Activated CD4-positive, alpha-beta memory T cell treated with anti-CD3 and anti-CD28 coated beads, Interleukin-2, amount 10 ng/mL, durations not matched to agents 7 days and 5 days (primary cell): ENCODE measurements around the gene RNF130. TPM values are rescaled to one million over a fixed set of nuclear protein-coding genes. Genes with fewer than 3 reads are reported as not detected.

ENCODE experiments used
- CTCF ChIA-PET: fragments of 350-600 bp; sonication (Branson Sonifier 250); formaldehyde crosslinking; loops from one replicate; lab custom pipeline; 2021; ENCODE audit warnings: antibody characterized with exemption, inconsistent platforms; lab: Charles Lee
- POLR2A ChIA-PET: fragments of 350-600 bp; sonication (Branson Sonifier 250); formaldehyde crosslinking; loops from one replicate; lab custom pipeline; 2021; ENCODE audit warnings: antibody characterized with exemption; lab: Charles Lee
- DNase-seq: peaks from one replicate; pipeline ENCODE4 v3.0.0-alpha.2; 2020
- H3K27ac Mint-ChIP-seq: one replicate; pipeline ENCODE4 v1.8.0; 2021; ENCODE audit warnings: mild to moderate bottlenecking, mixed read lengths
- H3K27me3 Mint-ChIP-seq: one replicate; pipeline ENCODE4 v1.8.0; 2021; ENCODE audit warnings: mixed read lengths
- H3K36me3 Mint-ChIP-seq: one replicate; pipeline ENCODE4 v1.8.0; 2021; ENCODE audit warnings: low read depth, mixed read lengths
- H3K4me1 Mint-ChIP-seq: one replicate; pipeline ENCODE4 v1.8.0; 2021; ENCODE audit warnings: mixed read lengths
- H3K4me3 Mint-ChIP-seq: one replicate; pipeline ENCODE4 v1.8.0; 2021; ENCODE audit warnings: mild to moderate bottlenecking, mixed read lengths
- H3K9me3 Mint-ChIP-seq: one replicate; pipeline ENCODE4 v1.8.0; 2021; ENCODE audit warnings: mixed read lengths
- total RNA-seq, 2 experiments: library from RNA; stranded (reverse); gene quantifications; one replicate each; pipeline ENCODE4 v1.2.3, GENCODE V29; 2021

Gene RNF130
- total RNA-seq, 2 experiments from 2014 or later, result 2.9 to 3.4 TPM

- H3K36me3 Mint-ChIP-seq, result no peaks in the 10 kb centered on the region
- CTCF ChIA-PET, result no interaction called here
- H3K4me3 Mint-ChIP-seq, result no peak overlapping the region
Measured at GRCh38 chr5:180050121-180050940, 21.2 kb downstream of the RNF130 start.

GRCh38 chr5:180049185-180049548 lies 22.4 kb downstream of the RNF130 start:
- Mint-ChIP-seq H3K4me1 (no peaks in the 10 kb centered on the region), H3K9me3 (no peaks in the 10 kb centered on the region), H3K27ac (no peak overlapping the region), H3K27me3 (no peaks in the 10 kb centered on the region), H3K36me3 (no peaks in the 10 kb centered on the region), H3K4me3 (no peak overlapping the region)
- no peak for DNase-seq
- POLR2A ChIA-PET, result no interaction called here
- CTCF ChIA-PET, result interaction anchor here (0.6 kb wide), 1 partner anchor 34 kb away, joined by 3 read pairs; no protein-coding TSS in a partner anchor

More at GRCh38 chr5:180050121-180050940, 21.2 kb downstream of the RNF130 start:
- Mint-ChIP-seq H3K9me3 (no peaks in the 10 kb centered on the region), H3K27me3 (no peaks in the 10 kb centered on the region), H3K4me1 (no peaks in the 10 kb centered on the region), H3K27ac (no peak overlapping the region)
- DNase-seq, result no peak
- POLR2A ChIA-PET, result no interaction called here

- no peak overlapping the region for H3K27ac Mint-ChIP-seq
- no peak for DNase-seq
- CTCF ChIA-PET, result no interaction called here
- no peaks in the 10 kb centered on the region for H3K27me3 Mint-ChIP-seq
- no peaks in the 10 kb centered on the region for H3K4me1 Mint-ChIP-seq
- H3K36me3 Mint-ChIP-seq, result no peaks in the 10 kb centered on the region
- POLR2A ChIA-PET, result no interaction called here
- no peaks in the 10 kb centered on the region for H3K9me3 Mint-ChIP-seq
- H3K4me3 Mint-ChIP-seq, result no peak overlapping the region
Measured at GRCh38 chr5:180047667-180048066, 23.9 kb downstream of the RNF130 start.

DNA sequence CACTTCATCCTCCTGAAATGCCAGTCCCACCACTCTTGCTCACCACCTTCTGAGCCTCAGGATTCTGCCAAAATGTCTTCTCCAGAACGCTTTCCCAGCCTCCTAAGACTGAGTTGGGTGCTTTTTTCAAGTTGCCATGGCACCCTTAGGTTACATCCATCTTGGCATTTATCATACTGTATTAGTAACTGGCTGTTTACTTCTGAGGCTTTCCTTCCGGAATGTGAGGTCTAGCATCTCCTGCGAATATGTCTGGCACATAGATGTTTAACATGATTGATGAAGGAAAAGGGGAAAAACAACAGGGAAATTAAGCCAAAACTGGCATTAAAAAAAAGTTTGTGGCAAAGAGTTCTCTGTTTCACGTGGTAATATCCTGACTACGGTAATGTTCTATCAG lies 24.9 kb downstream of the RNF130 start:
- no peak overlapping the region for H3K4me3 Mint-ChIP-seq
- no peak overlapping the region for H3K27ac Mint-ChIP-seq
- H3K9me3 Mint-ChIP-seq, result no peaks in the 10 kb centered on the region
- H3K36me3 Mint-ChIP-seq, result no peaks in the 10 kb centered on the region
- H3K4me1 Mint-ChIP-seq, result no peaks in the 10 kb centered on the region
- CTCF ChIA-PET, result no interaction called here
- no peak for DNase-seq
- POLR2A ChIA-PET, result no interaction called here
- H3K27me3 Mint-ChIP-seq, result no peaks in the 10 kb centered on the region

GRCh38 chr5:180045889-180046499 lies 25.6 kb downstream of the RNF130 start:
- H3K4me3 Mint-ChIP-seq, result no peak overlapping the region
- ChIA-PET CTCF (no interaction called here), POLR2A (no interaction called here)
- DNase-seq, result no peak
- H3K36me3 Mint-ChIP-seq, result no peaks in the 10 kb centered on the region
- no peaks in the 10 kb centered on the region for H3K4me1 Mint-ChIP-seq
- no peak overlapping the region for H3K27ac Mint-ChIP-seq
- no peaks in the 10 kb centered on the region for H3K27me3 Mint-ChIP-seq
- H3K9me3 Mint-ChIP-seq, result no peaks in the 10 kb centered on the region

DNA sequence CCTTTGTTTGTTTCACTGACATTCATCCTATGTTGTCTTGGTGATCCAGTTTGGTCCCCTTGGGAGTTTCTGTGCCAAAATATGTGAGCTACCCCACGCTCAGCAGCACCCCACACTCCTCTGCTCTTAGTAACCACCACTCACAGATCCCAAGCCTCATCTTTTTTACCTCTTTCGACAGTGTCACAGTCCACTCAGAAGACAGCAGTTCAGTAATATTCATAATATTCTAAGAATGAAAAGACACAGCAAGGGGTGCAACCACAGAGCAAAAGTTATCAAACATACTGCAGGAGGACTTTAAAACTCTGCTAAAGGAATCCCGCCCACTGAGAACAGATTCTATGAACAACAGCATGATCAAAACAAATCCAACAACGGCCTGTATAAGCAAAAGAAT lies 28.2 kb downstream of the RNF130 start:
- no peaks in the 10 kb centered on the region for H3K4me1 Mint-ChIP-seq
- no peaks in the 10 kb centered on the region for H3K27me3 Mint-ChIP-seq
- no peaks in the 10 kb centered on the region for H3K9me3 Mint-ChIP-seq
- DNase-seq, result no peak
- POLR2A ChIA-PET, result no interaction called here
- no peaks in the 10 kb centered on the region for H3K36me3 Mint-ChIP-seq
- CTCF ChIA-PET, result no interaction called here
- H3K4me3 Mint-ChIP-seq, result no peak overlapping the region
- no peak overlapping the region for H3K27ac Mint-ChIP-seq

DNA sequence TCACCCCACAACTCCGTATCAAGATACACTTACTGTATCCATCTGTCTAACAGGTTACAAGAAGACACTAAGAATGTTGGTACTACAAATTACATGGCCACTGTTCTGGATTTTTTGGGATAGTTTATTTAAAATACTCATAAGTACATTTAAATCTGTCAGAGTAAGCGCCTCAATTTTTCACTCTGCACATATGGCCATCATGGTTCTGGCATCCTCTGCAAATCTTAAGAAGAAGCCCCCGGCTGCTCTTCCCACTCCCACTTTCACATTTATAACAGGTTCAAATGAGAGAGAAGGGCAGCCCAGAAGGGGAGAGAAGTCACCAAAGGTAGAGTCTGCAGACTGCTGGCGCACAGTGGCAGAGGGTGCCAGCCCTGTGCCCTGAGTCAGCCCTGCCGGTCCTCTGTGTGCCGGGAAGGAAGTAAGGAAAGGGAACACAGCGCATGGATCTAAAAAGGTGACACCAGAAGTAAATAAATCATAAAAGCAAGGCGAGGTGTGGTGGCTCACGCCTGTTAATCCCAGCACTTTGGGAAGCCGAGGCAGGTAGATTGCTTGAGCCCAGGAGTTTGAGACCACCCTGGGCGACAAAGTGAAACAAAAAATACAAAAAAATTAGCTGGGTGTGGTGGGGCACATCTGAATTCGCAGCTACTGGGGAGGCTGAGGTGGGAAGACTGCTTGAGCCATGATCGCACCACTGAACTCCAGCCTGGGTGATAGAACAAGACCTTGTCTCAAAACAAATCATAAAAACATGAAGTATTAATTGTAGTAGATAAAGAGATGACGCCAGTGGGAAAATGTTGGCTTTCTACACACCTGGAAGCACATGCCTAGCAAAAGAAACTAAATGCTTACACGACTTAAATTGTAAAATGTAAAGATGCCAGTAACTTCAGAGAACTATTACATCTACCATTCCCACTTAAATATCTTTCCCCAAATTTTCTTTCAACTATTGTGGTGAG lies 30.0 kb downstream of the RNF130 start:
- Mint-ChIP-seq H3K36me3 (no peaks in the 10 kb centered on the region), H3K27ac (no peak overlapping the region), H3K27me3 (no peaks in the 10 kb centered on the region), H3K9me3 (no peaks in the 10 kb centered on the region), H3K4me3 (no peak overlapping the region), H3K4me1 (no peaks in the 10 kb centered on the region)
- CTCF ChIA-PET, result no interaction called here
- no peak for DNase-seq
- POLR2A ChIA-PET, result no interaction called here

DNA sequence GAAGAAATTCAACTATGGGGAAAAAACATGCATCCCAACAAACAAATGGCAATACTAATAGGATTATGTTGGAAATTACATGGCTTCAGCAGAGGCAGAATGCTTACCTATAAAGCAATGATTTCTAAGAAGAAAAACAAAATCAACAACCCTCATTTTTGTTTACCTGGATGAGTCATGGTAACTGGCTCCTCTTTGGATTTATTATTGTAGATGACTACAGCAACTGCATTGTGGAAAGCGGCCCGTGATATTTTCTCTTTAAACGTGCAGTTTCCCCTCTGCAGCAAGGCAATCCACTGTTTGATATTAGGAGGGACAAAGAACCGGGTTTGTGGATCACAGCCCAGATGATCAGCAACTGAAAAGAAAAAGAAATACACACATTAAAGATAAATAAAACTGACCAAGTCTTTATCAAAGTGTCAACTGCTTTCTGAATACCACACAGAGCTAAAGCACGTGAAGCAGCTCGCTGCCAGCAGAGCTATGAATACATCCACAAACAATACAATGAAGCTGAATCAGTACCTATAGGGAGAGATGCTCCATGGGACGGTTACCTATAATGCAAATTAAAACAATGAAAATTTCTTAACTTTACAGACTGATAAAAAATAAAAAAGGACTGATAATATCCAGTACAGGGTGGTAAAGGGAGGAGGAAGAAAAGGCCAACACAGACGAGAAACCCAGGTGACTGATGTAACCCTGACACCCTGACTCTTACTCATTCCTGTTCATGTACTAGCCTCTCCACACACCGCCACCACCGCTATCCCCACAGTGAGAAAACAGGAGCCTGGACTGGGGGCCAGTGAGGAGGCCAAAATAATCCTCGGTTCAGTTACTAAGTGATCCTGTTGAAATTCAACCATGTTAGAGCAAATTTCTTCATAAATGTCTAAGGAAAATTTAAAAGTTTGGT lies 31.0 kb downstream of the RNF130 start:
- no peaks in the 10 kb centered on the region for H3K27me3 Mint-ChIP-seq
- ChIA-PET POLR2A (no interaction called here), CTCF (no interaction called here)

DNA sequence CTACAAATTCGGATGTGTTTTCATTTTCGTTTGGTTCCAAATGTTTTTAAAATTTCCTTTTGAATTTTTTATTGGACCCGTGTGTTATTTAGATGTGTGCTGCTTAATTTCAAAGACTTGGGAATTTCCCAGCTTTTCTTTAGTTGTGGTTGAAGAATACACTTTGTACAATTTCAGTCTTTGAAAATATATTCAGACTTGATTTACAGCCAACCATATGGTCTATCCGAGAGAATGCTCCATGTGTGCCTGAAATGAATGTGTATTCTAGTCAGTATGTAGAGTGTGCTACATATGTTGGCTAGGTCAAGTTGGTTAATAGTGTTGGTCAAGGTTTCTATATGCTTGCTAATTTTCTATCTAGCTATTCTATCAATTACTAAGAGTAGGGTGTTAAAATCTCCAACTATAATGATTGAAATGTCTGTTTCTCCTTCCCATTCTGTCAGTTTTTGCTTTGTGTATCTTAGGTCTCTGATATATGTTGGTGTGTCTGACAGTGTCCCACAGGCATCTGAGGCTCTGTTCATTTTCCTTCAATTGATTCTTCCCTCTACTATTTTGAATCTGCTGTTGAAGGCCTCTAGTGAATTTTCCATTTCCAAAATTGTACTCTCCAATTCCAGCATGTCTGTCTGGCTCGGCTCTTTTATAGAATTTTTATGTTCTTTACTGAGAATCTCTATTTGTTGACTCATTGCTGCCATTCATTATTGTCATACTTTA lies 36.2 kb downstream of the RNF130 start:
- Mint-ChIP-seq H3K27me3 (no peaks in the 10 kb centered on the region), H3K27ac (no peak overlapping the region)

More for the DNA sequence above, 31.0 kb downstream of the RNF130 start:
- Mint-ChIP-seq H3K4me1 (no peaks in the 10 kb centered on the region), H3K4me3 (no peak overlapping the region), H3K9me3 (peaks cover 6% of the 10 kb centered on the region), H3K36me3 (peaks cover 6% of the 10 kb centered on the region), H3K27ac (no peak overlapping the region)
- DNase-seq, result no peak

GRCh38 chr5:180034564-180034963 lies 37.0 kb downstream of the RNF130 start:
- peaks cover 8% of the 10 kb centered on the region for H3K36me3 Mint-ChIP-seq
- H3K4me1 Mint-ChIP-seq, result no peaks in the 10 kb centered on the region
- ChIA-PET CTCF (no interaction called here), POLR2A (no interaction called here)
- no peaks in the 10 kb centered on the region for H3K27me3 Mint-ChIP-seq
- H3K9me3 Mint-ChIP-seq, result peaks cover 10% of the 10 kb centered on the region
- H3K4me3 Mint-ChIP-seq, result no peak overlapping the region
- DNase-seq, result no peak
- H3K27ac Mint-ChIP-seq, result no peak overlapping the region

More for the DNA sequence above, 36.2 kb downstream of the RNF130 start:
- CTCF ChIA-PET, result no interaction called here
- Mint-ChIP-seq H3K4me1 (no peaks in the 10 kb centered on the region), H3K36me3 (peaks cover 8% of the 10 kb centered on the region), H3K9me3 (peaks cover 10% of the 10 kb centered on the region), H3K4me3 (no peak overlapping the region)
- POLR2A ChIA-PET, result no interaction called here
- DNase-seq, result no peak

DNA sequence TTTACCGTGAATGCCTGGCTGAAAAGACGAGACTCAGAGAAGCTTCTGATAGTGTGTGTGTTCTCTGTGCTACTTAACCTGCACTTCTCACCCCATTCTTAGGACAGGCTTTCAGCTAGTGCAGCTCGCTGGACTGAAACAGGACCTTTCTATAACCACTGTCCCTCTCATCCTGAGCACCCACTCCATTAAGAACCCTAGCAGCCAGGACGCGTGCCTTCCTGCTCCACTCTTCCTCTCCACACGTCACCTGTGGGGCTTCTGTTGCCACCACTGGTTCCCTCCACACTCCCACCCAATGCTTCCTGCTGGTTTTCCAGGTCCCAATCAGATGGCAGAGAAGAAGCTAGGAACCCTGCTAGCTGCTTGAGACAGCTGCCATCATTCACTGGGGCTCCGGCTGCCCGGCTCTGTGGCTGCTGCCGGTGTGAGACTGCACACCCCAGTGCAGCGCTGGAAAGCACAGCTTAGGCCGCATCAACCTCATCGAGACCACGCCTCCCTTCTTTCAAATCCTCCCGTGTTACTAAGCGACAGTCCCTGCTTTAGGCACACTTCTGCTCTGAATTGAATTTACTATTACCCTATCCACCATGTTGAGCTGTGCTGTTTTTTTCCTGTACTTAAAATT lies 44.0 kb downstream of the RNF130 start:
- ChIA-PET POLR2A (no interaction called here), CTCF (no interaction called here)
- DNase-seq, result no peak
- Mint-ChIP-seq H3K4me1 (no peaks in the 10 kb centered on the region), H3K27me3 (no peaks in the 10 kb centered on the region), H3K36me3 (no peaks in the 10 kb centered on the region), H3K9me3 (no peaks in the 10 kb centered on the region), H3K27ac (no peak overlapping the region), H3K4me3 (no peak overlapping the region)
